OCI-LY3 (cell line): ENCODE data around the gene PARP3.

Experiments used
- EZH2phosphoT487 ChIP-seq: fragments of 200-600 bp; shearing (Covaris generic); IDR thresholded peaks from 2 replicates; pipeline ENCODE4 v1.6.1; 2018; ENCODE audit warnings: antibody characterized with exemption, mixed run types, low read depth
- TF ChIP-seq, protein P1 (sequence below): fragments of 200-600, 300-600 bp; sonication (generic); IDR thresholded peaks from 2 replicates; pipeline ENCODE4 v1.5.1; 2014; ENCODE audit warnings: antibody characterized with exemption, low read length, low read depth

DNA sequence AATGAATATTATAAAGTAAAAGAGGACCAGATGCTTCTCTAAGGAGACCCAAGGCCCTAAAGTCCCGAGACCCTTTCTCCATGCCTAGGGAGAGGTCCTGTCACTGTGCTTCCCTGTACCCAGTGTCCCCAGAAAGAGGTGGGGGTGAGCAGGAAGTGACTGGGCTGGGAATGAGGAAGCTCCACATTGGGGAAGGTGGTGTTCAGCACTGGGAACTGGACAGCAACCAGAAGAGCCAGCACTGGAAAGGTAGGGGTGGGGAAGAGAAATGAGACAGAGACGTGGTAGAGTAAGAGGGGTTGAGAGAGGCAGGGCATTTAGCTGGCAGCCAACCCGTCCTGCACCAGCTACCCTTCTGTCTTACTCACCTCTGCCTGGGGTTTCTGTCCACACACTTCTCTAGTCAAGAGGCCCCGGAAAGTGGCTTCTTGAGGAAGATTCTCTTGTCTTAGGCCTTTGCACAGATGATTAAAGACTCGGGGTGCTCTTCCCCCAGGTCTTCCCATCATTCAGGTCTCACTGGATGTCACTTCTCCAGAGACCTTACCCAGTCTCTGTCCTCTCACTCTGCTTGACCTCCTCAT, 12.7 kb upstream of the PARP3 start:
- TF ChIP-seq, protein P1, sequence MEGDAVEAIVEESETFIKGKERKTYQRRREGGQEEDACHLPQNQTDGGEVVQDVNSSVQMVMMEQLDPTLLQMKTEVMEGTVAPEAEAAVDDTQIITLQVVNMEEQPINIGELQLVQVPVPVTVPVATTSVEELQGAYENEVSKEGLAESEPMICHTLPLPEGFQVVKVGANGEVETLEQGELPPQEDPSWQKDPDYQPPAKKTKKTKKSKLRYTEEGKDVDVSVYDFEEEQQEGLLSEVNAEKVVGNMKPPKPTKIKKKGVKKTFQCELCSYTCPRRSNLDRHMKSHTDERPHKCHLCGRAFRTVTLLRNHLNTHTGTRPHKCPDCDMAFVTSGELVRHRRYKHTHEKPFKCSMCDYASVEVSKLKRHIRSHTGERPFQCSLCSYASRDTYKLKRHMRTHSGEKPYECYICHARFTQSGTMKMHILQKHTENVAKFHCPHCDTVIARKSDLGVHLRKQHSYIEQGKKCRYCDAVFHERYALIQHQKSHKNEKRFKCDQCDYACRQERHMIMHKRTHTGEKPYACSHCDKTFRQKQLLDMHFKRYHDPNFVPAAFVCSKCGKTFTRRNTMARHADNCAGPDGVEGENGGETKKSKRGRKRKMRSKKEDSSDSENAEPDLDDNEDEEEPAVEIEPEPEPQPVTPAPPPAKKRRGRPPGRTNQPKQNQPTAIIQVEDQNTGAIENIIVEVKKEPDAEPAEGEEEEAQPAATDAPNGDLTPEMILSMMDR: no peak
- no peak for TF ChIP-seq EZH2phosphoT487
